ACHN (cell line): ENCODE results near the gene SEZ6L2.
"Not testable (repeated sequence)": the region's sequence is repeated elsewhere in the genome, so short reads cannot be mapped to it uniquely, and the experiment has no call there.

Experiments
- DNase-seq: peaks from one replicate; pipeline ENCODE4 v3.0.0-alpha.2; 2015
- in situ Hi-C: cut with HindIII; loops from 2 replicates; pipeline ENCODE4 v1.10.0; 2017; ENCODE audit warnings: low sequenced_read_pairs, low pct_ligation_motif_present, low pct_unique_long_range_greater_than_20kb

Gene SEZ6L2

DNA sequence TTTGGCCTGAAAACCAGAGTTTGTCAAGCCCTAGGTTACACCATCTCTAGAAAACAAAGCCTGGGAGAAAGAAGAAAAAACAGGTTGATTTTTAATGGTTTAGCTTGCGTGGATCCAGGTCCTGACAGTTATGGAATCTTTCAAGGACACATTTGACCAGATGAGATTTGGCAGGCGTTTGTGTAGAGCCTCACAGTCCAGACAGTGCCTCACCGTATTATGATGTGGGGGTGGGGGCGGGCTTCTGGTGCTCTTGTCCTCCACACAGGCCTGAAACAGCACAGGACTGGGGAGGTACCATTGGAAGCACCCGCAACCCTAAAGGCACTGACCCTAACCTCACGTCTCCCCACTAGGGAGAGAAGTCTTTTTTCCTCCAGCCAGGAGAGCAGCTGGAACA, 59.5 kb downstream of the SEZ6L2 start:
- in situ Hi-C loops, result no loop called here
- DNase-seq, result no peak

DNA sequence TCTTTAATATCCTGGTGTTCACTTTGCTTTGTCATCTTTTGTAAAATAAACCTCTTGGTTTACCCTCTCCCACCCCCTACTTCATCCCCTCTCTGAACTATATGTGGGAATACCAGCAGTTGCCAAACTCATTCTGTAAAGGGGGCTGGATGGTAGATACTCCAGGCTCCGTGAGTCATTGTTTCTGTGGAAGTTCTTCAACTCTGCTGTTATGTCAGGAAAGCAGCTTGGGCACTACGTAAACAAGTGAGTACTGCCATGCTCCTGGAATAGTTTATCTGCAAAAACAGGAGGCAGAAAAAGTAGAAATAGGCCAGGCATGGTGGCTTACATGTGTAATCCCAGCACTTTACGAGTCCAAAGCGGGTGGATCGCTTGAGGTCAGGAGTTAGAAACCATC, 61.5 kb downstream of the SEZ6L2 start:
- in situ Hi-C loops, result no loop called here
- DNase-seq, result no peak

DNA sequence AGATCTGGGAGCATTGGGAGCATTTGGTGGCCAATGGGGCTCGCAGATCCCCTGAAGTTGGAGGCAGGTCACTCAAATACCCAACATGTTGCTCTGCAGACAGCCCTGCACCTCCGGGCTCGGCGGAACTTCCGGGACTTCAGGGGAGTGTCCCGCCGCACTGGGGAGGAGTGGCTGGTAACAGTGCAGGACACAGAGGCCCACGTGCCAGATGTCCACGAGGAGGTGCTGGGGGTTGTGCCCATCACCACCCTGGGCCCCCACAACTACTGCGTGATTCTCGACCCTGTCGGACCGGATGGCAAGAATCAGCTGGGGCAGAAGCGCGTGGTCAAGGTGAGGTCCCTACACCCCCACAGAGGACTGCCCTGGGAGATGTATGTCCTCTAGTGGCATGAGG, 62.7 kb downstream of the SEZ6L2 start:
- no peak for DNase-seq
- in situ Hi-C loops, result no loop called here

DNA sequence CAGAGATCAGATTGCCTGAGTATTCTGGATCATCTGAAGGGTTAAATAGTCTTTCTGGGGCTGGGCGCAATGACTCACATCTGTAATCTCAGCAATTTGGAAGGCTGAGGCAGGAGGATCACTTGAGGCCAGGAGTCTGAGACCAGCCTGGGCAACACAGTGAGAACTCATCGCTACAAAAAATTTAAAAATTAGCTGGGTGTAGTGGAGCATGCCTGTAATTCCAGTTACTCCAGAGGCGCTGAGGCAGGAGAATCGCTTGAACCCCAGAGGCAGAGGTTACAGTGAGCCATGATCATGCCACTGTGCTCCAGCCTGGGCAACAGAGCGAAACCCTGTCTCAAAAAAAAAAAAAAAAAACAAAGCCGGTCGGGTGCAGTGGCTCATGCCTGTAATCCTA, 63.4 kb downstream of the SEZ6L2 start:
- in situ Hi-C loops, result no loop called here

DNA sequence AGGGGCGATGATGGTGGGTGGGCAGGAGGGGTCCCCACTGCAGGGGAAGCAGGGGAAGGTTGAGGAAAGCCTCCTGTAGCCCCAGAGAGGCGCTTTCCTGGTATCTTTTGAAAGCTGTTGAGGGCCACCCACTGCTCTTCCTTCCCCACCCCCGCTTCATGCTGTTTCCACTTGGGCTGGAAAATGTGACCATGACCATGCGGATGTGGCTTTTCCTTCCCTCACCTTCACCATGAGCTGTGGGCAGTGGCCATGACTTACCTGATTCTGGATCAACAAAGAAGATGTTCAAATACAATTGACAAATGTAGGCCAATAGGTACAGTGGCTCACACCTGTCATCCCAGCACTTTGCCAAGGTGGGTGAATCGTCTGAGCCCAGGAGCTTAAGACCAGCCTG, 65.3 kb downstream of the SEZ6L2 start:
- no peak for DNase-seq
- in situ Hi-C loops, result no loop called here

More for the DNA sequence above, 63.4 kb downstream of the SEZ6L2 start:
- peak; percentile 82 for DNase-seq

DNA sequence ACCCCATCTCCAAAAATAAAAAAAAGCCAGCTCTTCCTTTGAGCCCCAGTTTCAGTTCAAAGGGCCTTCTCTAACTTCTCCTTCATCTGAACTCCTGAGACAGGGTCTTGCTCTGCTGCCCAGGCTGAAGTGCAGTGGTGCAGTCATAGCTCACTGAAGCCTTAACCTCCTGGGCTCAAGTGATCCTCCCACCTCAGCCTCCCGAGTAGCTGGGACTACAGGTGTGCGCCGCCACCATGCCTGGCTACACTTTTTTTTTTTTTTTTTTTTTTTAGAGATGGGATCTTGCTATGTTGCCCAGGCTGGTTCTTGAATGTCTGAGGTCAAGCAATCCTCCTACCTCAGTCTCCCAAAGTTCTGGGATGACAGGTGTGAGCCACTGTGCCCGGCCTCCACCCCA, 66.1 kb downstream of the SEZ6L2 start:
- DNase-seq, in situ Hi-C loops: not testable (repeated sequence)

DNA sequence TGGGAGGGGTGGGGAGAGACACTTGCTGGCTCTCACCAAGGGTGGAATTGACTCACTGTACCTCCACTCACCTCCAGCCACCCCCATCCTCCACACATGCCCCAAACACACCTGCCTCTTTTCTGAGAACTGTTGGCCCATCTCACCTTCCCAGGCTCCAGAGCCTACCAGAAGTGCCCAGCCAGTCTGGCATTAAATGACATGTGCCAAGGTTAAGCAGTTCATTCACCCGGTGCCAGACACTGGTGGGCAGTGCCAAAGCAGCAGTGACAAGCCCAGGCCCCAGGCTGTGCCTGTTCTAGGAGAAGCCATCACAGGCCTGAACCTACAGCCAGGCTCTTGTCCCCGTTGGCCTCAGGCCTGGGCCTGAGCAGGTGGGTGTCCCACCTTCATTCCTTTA, 67.9 kb downstream of the SEZ6L2 start:
- DNase-seq, result no peak
- in situ Hi-C loops, result no loop called here

DNA sequence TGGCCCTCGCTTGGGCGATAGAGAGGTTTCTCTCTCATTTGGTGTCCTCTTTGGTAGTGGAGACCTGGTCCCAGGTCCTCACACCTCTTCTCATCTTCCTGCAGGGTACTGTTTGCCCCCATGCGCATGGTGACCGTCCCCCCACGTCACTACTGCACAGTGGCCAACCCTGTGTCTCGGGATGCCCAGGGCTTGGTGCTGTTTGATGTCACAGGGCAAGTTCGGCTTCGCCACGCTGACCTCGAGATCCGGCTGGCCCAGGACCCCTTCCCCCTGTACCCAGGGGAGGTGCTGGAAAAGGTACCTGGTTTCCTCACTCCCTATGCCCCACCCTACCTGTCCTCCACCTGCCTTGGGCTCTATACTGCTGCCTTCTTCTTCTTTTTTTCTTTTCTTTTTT, 68.6 kb downstream of the SEZ6L2 start:
- DNase-seq, result no peak
- in situ Hi-C loops, result no loop called here

DNA sequence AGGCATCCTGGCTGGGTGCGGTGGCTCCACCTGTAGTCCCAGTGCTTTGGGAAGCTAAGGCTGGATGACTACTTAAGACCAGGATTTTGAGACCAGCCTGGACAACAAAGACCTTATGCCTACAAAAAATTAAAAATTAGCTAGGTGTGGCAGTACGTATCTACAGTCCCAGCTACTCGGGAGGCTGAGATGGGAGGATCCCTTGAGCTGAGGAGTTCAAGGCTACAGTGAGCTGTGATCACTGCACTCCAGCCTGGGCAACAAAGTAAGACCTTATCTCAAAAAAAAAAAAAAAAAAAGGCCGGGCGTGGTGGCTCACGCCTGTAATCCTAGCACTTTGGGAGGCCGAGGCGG, 73.0 kb downstream of the SEZ6L2 start:
- no peak for DNase-seq
- in situ Hi-C loops, result no loop called here

DNA sequence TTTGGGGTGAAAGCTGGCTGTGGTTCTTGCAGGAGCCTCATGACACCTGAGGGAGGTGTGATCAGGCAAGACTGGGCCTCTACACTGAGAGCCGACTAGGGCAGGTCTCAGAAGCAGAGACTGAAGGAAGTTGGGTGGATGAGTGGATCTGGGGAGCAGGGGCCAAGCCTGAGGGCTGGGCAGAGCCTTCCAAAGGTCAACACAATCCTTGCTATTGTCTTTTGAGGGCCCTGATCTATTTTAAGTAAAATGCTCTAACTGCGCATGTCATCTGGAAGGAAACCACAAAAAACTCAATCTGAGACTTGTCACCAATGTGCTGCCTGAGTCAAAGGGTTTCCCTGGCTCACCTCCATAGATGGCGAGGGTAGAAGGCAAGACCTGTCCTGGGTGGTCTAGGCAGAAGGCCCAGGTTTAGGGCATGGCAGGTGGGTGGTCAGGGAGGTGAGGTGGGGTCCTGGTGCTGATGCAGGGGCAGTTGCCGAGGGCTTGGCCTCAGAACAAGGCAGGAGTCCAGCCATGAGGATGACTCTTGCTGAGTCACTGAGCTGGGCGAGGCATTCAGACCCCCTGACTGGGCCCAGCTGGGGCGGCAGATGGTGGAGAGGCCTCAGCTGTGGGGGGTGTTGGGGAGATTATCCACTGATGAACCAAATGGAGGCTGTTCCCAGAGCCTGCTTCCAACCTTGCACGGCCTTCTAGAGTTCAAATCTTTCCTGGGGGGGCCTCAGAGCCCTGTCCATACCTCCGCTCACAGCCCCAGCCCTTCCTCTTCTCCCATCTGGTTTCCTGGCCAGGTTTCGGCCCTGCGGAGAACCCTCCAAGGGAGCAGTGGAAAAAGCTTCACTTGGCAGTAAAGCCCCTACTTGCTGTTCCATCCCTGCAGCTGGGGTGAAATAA, 74.0 kb downstream of the SEZ6L2 start:
- in situ Hi-C loops, result no loop called here
- peak; percentile 76 for DNase-seq

DNA sequence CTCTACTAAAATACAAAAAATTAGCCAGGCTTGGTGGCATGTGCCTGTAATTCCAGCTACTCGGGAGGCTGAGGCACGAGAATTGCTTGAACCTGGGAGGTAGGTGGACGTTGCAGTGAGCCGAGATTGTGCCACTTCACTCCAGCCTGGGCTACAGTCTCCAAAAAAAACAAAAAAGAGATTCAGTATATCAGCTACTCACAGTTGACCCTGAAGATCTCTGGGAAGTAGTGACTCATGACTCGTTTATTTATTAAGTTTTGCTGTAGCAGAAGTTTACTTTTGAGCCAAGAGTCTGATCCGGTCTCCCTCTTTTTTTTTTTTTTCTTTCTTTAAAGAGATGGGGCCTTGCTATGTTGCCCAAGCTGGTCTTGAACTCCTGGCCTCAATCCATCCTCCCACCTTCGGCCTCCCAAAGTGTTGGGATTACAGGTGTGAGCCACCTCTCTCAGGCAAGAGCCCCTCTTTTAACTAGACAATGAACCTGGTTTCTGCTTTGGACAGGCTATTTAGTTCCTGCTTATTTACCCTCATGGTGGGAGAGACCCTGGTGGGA, 74.7 kb downstream of the SEZ6L2 start:
- DNase-seq, result peak; percentile 86
- in situ Hi-C loops, result no loop called here

DNA sequence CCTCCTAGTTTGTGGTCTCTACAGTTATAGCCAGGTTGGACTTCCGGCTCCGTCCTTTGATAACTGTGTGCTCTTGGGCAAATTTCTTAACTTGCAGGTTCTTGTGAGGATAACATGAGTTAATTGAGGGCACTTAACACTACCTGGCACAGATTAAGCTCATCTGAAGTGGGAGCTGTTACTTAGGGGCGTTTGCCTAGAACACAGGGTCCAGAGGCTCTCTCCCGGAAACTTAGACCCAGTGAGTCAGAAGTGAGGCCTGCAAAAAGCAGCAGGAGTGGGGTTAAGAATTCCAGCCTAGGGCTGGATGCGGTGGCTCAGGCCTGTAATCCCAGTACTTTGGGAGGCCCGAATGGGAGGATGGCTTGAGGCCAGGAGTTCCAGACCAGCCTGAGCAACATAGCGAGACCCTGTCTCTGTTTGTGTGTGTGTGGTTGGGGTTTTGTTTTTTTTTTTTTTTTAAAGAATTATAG, 77.7 kb downstream of the SEZ6L2 start:
- in situ Hi-C loops, result no loop called here
- DNase-seq, result peak; percentile 86
